Measurements from ENCODE around the gene CD4. TPM values are rescaled to one million over a fixed set of nuclear protein-coding genes. Genes with fewer than 3 reads are reported as not detected.

The CD4 gene
- polyA plus RNA-seq, 1 of the 3 experiments (the other 2 are of a cell fraction): 0.02 TPM

DNA sequence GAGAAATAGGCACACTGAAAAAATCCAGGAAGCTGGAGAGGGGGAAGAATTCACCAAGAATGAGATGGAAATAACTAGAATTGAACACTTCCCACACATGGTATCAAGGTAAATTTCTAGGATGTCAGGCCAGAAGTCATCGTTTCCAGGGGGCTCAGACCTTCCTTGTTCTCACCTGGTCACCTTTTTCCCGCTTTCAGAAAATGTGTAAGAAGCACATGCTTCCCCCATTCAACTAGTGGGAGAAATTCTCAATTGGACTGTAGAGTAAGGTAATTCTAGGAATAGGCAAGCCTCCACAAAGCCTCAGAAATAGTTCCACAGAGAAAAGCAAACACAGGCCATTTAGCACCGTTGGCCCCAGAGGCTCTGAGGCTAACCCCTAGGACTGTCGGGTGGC is 25.9 kb upstream of the CD4 start:
- peak overlapping the region; percentile 18 to 39; a peak in 2 of 4 replicates for H3K4me3 ChIP-seq (ENCODE audit: low read depth in 2 of 2, low read length in 1 of 2)

More for the DNA sequence above, 25.9 kb upstream of the CD4 start:
- H3K4me1 ChIP-seq (ENCODE audit: control insufficient read depth in 1 of 2, insufficient read depth in 2 of 2, low read depth in 1 of 2, low read length in 1 of 2): peaks cover 13 to 28% of the 10 kb centered on the region in 2 experiments
- POLR2A ChIA-PET: interaction anchor here (1.5 kb wide), 1 partner anchor 9 kb away, joined by 11 read pairs; no protein-coding TSS in a partner anchor
- CTCF ChIA-PET: interaction anchor here (0.8 to 3.3 kb wide), 9 partner anchors 9 to 128 kb away, joined by 3 to 46 read pairs (median 3); partner anchors contain the start of genes LAG3, MLF2 and SPSB2
- peaks cover 19% of the 10 kb centered on the region for H3K79me2 ChIP-seq (ENCODE audit: insufficient read depth)
- H3K9ac ChIP-seq: peak overlapping the region; percentile 45
- no peak overlapping the region for H2AFZ ChIP-seq (ENCODE audit: low read depth)
- no peaks in the 10 kb centered on the region for H3K9me3 ChIP-seq
- peak overlapping the region; percentile 87 to 99 for H3K27ac ChIP-seq (ENCODE audit: low read depth in 2 of 2, low read length in 1 of 2)
- peaks cover 16% of the 10 kb centered on the region for H4K20me1 ChIP-seq (ENCODE audit: insufficient read depth)
- H3K4me2 ChIP-seq: peak overlapping the region; percentile 71
- no peaks in the 10 kb centered on the region for H3K36me3 ChIP-seq (replicated peaks in 1 of 2; ENCODE audit: control insufficient read depth in 1 of 2, insufficient read depth in 2 of 2, low read length in 1 of 2)
- H3K27me3 ChIP-seq (ENCODE audit: insufficient read depth): no peaks in the 10 kb centered on the region
- WGBS (ENCODE audit: low lambda C conversion rate): 63% methylated on average over 4 of the region's 4 CpGs
- peaks cover 13% of the 10 kb centered on the region for H3F3A ChIP-seq (replicated peaks; ENCODE audit: insufficient read depth)
- no peak for DNase-seq
- TF ChIP-seq FOXJ3 (CRISPR knock-in tag; IDR thresholded peaks at IDR 0.05): no peak
- TF ChIP-seq, protein P1, sequence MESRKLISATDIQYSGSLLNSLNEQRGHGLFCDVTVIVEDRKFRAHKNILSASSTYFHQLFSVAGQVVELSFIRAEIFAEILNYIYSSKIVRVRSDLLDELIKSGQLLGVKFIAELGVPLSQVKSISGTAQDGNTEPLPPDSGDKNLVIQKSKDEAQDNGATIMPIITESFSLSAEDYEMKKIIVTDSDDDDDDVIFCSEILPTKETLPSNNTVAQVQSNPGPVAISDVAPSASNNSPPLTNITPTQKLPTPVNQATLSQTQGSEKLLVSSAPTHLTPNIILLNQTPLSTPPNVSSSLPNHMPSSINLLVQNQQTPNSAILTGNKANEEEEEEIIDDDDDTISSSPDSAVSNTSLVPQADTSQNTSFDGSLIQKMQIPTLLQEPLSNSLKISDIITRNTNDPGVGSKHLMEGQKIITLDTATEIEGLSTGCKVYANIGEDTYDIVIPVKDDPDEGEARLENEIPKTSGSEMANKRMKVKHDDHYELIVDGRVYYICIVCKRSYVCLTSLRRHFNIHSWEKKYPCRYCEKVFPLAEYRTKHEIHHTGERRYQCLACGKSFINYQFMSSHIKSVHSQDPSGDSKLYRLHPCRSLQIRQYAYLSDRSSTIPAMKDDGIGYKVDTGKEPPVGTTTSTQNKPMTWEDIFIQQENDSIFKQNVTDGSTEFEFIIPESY (IDR thresholded peaks at IDR 0.05; ENCODE audit: borderline replicate concordance, low read depth): no peak
- TF ChIP-seq GABPA (IDR thresholded peaks at IDR 0.05; ENCODE audit: low read depth): no peak
- TF ChIP-seq TCF12 (IDR thresholded peaks at IDR 0.05): no peak
- TF ChIP-seq MXI1 (IDR thresholded peaks at IDR 0.05; ENCODE audit: low read depth, low read length): no peak
- no peak for TF ChIP-seq RFX5 (IDR thresholded peaks at IDR 0.05; ENCODE audit: low read length)
- no peak for TF ChIP-seq FOXM1 (IDR thresholded peaks at IDR 0.05; ENCODE audit: low read depth)
- TF ChIP-seq, protein P2, sequence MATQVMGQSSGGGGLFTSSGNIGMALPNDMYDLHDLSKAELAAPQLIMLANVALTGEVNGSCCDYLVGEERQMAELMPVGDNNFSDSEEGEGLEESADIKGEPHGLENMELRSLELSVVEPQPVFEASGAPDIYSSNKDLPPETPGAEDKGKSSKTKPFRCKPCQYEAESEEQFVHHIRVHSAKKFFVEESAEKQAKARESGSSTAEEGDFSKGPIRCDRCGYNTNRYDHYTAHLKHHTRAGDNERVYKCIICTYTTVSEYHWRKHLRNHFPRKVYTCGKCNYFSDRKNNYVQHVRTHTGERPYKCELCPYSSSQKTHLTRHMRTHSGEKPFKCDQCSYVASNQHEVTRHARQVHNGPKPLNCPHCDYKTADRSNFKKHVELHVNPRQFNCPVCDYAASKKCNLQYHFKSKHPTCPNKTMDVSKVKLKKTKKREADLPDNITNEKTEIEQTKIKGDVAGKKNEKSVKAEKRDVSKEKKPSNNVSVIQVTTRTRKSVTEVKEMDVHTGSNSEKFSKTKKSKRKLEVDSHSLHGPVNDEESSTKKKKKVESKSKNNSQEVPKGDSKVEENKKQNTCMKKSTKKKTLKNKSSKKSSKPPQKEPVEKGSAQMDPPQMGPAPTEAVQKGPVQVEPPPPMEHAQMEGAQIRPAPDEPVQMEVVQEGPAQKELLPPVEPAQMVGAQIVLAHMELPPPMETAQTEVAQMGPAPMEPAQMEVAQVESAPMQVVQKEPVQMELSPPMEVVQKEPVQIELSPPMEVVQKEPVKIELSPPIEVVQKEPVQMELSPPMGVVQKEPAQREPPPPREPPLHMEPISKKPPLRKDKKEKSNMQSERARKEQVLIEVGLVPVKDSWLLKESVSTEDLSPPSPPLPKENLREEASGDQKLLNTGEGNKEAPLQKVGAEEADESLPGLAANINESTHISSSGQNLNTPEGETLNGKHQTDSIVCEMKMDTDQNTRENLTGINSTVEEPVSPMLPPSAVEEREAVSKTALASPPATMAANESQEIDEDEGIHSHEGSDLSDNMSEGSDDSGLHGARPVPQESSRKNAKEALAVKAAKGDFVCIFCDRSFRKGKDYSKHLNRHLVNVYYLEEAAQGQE (IDR thresholded peaks at IDR 0.05; ENCODE audit: low read depth, low read length): no peak
- TF ChIP-seq, protein P3, sequence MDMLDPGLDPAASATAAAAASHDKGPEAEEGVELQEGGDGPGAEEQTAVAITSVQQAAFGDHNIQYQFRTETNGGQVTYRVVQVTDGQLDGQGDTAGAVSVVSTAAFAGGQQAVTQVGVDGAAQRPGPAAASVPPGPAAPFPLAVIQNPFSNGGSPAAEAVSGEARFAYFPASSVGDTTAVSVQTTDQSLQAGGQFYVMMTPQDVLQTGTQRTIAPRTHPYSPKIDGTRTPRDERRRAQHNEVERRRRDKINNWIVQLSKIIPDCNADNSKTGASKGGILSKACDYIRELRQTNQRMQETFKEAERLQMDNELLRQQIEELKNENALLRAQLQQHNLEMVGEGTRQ (IDR thresholded peaks at IDR 0.05; ENCODE audit: borderline replicate concordance, low read depth, low read length): no peak
- no peak for TF ChIP-seq TEAD4 (IDR thresholded peaks at IDR 0.05; ENCODE audit: borderline replicate concordance, insufficient read depth)
- TF ChIP-seq EZH2phosphoT487 (IDR thresholded peaks at IDR 0.05; ENCODE audit: borderline replicate concordance, low read depth): no peak
- no peak for TF ChIP-seq FOSL2 (IDR thresholded peaks at IDR 0.05; ENCODE audit: borderline replicate concordance, low read depth)
- TF ChIP-seq, protein P4, sequence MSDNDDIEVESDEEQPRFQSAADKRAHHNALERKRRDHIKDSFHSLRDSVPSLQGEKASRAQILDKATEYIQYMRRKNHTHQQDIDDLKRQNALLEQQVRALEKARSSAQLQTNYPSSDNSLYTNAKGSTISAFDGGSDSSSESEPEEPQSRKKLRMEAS (IDR thresholded peaks at IDR 0.05; ENCODE audit: low read depth): no peak
- no peak for TF ChIP-seq POLR2AphosphoS5 (IDR thresholded peaks at IDR 0.05; ENCODE audit: low read depth, low read length)
- no peak; a peak in 1 of 4 replicates for TF ChIP-seq EP300 (IDR thresholded peaks at IDR 0.05; ENCODE audit: borderline replicate concordance in 1 of 2, low read depth in 1 of 2, low read length in 1 of 2)
- TF ChIP-seq, protein P5, sequence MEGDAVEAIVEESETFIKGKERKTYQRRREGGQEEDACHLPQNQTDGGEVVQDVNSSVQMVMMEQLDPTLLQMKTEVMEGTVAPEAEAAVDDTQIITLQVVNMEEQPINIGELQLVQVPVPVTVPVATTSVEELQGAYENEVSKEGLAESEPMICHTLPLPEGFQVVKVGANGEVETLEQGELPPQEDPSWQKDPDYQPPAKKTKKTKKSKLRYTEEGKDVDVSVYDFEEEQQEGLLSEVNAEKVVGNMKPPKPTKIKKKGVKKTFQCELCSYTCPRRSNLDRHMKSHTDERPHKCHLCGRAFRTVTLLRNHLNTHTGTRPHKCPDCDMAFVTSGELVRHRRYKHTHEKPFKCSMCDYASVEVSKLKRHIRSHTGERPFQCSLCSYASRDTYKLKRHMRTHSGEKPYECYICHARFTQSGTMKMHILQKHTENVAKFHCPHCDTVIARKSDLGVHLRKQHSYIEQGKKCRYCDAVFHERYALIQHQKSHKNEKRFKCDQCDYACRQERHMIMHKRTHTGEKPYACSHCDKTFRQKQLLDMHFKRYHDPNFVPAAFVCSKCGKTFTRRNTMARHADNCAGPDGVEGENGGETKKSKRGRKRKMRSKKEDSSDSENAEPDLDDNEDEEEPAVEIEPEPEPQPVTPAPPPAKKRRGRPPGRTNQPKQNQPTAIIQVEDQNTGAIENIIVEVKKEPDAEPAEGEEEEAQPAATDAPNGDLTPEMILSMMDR (IDR thresholded peaks at IDR 0.05): no peak
- TF ChIP-seq, protein P6, sequence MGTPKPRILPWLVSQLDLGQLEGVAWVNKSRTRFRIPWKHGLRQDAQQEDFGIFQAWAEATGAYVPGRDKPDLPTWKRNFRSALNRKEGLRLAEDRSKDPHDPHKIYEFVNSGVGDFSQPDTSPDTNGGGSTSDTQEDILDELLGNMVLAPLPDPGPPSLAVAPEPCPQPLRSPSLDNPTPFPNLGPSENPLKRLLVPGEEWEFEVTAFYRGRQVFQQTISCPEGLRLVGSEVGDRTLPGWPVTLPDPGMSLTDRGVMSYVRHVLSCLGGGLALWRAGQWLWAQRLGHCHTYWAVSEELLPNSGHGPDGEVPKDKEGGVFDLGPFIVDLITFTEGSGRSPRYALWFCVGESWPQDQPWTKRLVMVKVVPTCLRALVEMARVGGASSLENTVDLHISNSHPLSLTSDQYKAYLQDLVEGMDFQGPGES (IDR thresholded peaks at IDR 0.05; ENCODE audit: low read depth, low read length): no peak
- no peak for TF ChIP-seq RXRA (IDR thresholded peaks at IDR 0.05; ENCODE audit: borderline replicate concordance, low read depth)
- H3K9me2 ChIP-seq: no peaks in the 10 kb centered on the region
